Glomerular visceral epithelial cell (primary cell): ENCODE data around the gene ABHD17A.

ENCODE experiments used
- DNase-seq: peaks from one replicate; pipeline ENCODE4 v3.0.0-alpha.2; 2016; ENCODE audit errors: extremely low spot score

The ABHD17A gene

DNA sequence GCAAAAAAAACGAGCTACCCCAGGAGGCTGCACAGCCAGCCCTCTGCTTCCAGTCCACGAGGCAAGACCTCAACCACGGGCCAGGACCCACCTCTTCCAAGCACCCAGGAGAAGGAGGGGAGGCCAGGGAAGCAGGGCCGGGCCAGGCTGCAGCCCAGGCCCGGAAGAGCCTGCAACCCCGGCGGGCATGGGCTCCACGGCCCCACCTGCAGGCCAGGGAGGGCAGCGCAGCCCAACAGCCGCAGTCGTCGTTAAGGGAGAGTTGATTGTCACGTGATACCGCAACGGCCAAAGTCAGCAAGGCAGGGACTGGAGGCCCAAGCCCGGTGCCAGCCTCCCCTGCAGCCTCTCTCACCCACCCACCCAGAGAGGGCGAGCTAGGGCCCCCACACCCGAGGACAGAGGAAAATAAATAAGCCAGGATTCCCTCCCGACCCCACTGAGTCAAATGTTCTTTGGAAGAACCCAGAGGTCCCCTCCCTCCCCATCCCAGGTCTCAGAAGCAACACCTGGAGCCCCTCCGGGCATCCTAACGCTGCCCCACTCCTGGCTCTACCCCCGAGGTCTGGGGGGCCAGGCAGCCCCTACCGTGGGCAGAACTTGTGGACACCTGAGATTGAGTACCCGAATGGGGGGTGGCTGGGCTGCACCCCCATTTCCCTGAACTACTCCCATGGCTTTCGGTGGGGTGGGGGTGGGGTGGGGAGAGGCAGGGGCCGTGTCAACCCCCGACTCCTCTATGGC is 31.8 kb downstream of the ABHD17A start:
- DNase-seq = peak; percentile 85

DNA sequence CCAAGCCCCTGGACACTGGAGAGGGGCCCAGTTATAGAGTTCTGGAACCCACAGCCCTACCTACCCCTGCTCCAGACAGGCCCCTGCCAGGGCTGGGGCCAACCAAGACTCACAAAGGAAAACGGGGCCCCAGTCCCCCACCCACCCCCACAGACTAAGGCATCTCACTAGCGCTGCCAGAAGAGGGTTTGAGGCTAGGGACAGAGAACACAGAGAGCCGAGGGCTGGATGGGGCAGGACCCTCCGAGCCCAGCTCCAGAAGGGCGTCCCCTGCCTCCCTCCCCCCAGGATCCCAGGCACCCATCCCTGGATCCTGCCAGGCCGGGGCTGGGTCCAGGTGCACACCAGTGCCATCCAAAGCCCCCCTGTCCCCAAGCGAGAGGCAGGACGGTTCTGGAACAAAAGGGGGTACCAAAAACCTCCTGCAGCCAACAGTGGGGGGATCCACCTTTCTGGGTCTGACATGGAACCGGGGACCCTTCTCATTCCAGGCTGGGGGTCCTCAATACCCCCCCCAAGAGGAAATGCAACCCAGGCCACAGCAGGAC is 32.6 kb downstream of the ABHD17A start:
- DNase-seq = no peak

DNA sequence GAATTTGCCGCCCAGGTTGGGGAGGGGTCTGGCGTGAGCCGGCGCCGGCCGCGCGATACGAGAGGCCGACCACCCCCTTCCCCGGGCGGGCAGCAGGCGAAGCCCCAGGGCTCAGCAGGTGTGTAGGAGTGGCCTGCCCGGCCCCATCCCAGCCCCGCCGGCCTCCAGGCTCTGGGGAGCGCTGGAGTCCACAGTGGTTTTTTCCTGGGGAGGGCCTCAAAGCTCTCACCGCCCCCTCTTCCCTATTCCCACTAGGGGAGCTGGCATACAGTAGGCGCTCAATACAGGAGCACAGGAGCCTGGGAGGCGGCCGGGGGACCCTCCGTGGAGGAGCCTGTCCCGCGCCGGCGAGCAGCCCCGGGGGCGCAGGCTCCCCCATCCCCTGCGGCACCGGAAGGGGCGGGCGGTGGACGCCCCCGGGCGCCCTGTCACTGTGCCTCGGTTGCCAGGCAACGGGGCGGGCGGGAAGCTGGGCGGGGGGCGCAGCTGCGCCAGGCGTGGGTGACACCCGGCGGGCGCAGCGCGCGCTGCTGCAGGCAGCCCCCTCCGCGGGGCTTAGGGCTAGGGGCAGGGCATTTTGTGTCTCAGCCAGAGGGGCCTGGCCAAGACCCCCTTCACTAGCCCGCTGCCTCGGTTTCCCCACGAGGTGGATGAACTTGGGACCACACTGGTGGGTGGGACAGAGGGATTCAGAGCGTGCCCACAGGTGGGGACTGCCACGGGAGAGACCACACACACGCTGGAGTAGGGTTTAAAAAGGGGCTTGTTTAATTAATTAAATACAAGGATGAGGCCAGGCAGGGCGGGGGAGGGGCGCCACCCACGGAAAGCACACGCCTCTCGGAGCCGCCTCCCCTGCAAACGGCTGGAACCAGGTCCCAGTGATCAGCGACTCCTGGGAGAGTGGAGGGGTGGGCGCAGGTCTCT is 33.4 kb downstream of the ABHD17A start:
- DNase-seq = no peak

DNA sequence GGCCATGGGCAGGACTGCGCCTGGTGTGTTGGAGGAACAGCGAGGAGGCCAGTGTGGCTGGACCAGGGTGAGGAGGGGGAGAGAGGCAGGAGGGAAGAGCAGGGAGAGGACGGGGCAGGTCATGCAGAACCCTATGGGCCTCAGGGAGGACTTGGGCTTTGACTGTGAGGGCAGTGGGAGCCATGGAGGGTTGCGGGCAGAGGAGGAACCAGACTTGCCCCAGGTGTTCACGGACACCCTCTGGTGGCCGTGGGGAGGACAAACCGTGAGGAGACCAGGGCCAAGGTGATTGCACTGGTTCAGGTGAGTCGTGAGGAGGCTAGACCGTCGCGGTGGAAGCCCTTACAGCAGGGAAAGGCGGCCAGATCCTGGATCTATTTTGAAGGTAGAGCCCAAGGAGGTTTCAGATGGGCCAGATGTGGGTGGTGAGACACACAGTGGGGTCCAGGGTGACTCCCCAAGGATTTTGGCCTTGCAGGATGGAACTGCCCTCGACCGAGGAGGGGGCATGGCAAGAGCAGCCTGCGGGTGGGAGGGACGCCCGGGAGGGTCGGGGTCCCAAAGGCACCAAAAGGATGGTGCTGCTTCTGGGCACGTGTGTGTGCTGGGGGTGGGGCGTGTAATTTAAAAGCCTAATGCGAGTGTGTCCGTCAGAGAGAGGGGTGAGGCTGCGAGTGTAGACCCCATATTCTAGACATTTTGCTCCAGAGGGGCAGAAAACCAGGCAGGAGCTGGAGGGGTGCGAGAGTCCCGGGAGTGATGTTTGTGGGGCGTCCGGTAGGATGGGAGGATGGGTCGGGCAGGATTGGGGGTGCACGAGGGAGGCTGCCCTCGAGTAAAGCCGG is 34.3 kb downstream of the ABHD17A start:
- no peak for DNase-seq

DNA sequence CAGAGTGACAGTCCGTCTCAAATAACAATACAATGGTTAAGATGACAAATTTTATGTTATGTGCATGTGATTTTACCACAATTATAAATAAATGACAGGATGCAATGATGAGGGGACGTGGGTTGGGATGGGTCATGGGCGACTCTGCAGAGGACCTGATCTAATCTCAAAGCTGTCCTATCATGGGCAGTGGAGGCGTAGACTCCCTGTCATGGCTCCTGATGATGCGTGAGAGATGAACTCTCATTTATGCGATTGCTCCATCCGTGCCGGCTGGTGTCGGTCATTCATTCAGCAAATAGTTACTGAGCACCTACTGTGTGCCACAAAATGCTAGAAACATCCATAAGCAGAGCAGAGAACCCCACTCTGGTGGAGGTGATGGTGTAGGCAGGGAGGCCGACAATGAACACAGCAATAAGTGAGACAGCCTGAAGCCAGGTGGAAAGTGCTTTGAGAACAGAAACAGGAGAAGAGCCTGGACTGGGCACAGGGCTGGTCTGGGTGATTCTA is 35.4 kb downstream of the ABHD17A start:
- no peak for DNase-seq

DNA sequence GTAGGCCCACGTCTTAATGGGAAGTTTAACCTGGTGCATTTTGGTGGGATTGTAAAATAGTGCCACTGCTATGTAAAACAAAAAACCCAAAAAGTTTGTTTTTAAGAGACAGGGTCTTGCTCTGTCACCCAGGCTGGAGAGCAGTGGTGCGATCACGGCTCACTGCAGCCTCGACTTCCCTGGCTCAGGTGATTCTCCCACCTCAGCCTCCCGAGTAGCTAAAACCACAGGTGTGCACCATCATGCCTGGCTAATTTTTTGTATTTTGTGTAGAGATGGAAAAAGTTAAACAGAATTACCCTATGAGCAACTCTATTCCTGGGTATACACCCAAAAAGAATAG is 36.2 kb downstream of the ABHD17A start:
- no peak for DNase-seq

DNA sequence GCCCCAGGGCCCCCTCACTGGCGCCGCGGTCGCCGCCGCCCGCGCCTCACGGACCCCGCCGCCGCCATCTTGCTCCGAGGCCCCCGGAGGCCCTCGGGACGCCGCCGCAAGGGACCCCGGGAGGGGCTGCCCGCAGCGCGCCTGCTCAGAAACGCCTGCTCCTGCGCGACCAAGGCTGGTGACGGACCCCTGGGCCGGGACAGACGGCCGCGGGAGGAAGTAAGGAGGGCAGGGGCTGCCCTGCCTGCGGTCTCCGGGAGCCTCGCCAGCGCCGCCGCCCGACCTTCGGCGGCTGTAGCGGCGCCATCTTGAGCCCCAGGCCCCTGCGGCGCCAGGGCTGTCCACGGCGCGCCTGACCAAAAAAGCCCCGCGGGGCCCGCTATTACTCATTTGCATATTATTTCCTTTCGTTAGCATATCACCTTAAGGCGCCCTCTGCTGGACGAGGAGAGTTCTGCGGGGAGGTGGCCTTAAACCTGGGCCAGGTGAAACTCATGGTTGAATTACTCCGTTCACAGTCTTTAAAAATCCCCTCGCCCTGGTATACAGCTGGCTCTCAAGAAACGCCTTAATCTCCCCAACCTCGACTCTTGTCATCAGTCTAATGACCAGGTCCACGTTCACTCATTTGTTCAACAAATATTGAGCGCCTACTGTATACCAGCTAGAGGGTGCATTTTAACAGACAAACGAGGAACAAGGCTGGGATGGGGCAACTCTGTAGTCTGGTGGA is 36.7 kb downstream of the ABHD17A start, which contains the start of gene REXO1:
TSS of gene REXO1 (minus strand) at position 85 of the 733 bp plus-strand sequence. CDS start 125 bp downstream, outside the sequence.
- peak; percentile 97 for DNase-seq

DNA sequence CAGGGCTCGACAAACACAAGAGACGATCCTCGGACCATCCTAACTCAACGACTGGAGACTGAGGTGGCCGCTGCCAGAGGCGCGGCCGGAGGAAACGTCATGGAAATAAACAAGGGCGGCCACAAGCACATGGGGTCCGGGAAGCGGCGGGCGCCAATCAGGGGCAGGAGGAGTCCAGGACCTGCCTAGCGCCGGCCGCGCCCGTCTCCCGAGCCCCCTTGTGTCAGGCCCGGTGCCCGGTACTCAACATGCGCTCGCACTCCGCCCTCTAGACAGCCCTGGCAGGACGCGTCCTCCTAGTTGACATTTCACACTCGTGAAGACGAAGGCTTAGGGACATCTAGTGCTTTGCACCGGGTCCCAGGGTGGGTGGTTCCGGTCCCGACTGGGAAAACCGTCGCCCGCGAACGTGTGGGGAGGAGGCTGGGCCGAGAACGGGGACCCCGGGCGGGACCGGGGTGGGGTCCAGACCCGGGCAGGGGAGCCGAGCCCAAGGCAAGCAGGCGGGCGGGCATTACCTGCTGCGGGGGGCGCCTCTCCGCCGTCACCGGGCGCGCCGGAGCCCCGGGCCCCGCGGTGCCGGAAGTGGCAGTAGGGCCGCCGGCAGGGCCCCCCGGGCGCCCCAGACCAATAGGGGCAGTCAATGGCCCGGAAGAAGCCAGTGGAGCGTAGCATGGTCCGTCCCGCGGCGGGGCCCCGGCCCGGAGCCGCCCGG is 37.5 kb downstream of the ABHD17A start:
- peak; percentile 42 for DNase-seq

DNA sequence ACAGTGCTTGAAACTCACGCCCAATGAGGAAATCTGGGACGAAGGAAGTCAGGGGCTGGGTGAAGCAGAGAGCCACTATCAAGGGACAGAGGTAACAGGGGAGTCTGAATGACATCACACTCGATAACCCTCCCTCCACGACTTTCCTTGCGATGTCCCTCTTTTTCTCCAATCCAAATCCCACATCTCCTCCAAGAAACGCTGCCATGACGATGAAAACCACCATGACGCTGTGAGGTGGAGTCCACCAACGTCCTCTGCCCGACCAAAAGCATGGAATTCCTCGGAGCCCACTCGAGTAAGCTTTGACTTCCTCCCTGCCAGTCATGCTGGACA is 38.0 kb downstream of the ABHD17A start:
- DNase-seq = no peak

DNA sequence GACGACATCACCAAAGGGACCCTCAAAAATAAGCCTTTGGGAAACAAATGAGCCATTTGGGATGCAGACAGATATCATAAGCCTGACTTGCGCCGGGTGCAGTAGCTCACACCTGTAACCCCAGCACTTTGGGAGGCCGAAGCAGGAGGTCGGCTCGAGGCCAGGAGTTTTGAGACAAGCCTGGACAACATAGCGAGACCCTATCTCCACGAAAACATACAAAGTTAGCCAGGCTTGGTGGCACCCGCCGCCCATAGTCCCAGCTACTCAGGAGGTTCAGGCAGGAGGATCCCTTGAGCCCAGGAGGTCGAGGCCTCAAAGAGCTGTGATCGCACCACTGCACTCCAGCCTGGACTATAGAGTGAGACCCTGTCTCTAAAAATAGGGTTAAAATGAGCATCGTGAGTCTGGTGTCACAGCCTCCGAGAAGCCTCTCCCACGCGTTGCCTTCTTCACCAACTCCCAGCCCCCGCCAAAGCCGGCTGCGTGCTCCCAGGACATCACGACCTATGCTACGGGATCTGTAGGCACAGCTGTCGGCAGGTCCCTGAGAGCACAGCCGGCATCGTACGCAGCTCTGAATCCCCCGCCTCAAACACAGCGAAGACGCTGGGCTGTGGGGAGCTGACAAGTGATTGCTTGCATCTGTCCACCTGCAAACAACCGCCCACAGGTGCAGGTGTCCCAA is 38.6 kb downstream of the ABHD17A start:
- DNase-seq = no peak

DNA sequence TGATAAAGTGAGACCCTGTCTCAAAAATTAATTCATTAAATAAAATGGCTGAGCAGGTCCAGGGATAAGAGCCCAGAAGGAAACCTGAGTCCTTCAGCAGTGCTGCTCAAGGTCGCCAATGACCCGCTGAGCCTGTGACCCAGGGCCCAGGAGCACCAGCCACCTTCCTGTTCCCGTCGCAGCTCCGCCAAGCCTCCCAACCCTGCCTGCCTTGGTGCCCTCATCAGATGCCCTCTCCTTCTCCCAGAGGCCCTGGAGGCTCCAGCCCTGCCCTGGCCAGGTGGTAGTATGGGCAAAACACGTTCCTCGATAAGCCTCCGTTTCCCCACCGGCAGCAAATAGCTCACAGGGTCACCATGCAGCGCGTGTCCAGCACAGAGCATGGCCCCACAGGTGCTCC is 39.7 kb downstream of the ABHD17A start:
- DNase-seq = no peak

DNA sequence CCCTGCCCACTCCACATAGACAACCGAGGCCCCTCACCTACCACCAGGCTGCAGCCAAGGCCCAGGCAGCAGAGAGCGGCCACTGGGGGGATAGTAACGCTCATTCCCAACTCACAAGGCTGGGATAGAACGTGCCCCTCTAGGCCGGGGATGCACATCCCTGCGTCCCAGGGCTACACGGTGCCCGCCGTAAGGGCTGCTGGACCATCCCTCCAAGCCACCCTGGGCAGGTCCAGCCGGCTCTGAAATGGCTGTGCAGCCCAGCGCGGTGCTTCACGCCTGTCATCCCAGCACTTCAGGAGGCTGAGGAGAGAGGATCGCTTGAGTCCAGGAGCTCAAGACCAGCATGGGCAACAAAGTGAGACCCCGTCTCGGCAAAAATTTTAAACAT is 40.2 kb downstream of the ABHD17A start:
- DNase-seq = no peak

DNA sequence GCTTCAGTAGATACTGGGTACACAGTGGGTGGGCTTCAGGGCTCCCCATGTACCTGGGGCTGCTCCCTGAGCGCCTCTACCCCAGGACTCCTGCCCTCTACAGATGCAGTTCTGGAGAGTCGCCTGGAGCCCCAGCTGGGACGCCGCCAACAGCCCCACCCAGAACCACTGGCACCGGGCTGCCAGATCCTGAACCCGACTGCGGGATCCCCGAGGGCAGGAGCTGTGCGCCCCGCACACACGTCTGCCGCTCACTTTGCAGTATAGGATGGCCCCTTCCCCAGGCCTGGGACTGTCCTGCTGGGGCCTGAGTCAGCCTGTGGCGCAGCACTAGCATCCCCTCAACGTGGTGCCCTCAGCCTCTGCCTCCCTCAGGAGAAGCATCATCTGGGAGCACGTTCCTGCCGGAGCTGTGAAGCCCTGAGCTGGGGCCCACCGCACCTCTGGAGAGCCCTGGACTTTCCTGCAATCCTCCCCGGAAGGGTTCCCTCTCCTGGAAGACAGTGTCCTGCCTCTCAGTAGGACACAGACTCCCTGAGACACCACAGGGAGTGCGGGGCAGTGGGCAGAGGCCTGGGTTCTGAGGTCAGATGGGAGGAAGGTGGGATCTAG is 40.7 kb downstream of the ABHD17A start:
- no peak for DNase-seq

DNA sequence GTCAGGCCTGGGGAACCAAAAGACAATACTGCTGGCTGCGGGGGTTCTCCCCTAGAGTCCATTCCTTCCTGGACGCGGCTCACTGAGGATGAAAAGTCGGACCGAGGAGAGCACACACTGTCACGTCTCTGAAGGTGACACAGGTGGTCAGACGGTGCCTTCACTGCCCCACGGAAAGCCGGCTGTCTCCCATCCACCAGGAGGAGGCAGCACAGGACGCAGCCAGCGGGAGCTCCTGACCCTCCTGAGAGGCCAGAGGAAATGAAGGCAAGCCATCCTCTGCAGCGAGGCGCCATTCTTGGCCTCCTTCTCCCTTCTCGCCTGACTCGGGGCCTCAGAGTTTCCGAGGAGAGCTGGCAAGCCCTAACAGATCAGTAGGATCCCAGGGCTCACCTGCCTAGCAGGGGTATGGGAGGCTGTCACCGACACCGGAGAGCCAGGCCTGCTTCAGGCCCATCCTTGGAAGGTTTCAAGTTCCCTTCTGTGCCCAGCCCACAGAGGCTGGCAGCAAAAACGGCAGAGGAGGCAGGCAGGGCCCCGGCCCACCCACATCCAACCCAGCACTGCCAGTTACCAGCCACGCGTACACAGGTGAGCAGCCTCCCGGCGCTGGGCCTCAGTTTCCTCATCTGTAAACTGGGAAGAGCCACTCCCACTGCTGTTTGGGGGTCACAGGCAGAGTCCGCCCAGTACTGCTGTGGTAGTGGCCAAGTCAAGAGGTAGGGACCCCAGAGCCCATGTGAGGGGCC is 41.5 kb downstream of the ABHD17A start:
- no peak for DNase-seq

DNA sequence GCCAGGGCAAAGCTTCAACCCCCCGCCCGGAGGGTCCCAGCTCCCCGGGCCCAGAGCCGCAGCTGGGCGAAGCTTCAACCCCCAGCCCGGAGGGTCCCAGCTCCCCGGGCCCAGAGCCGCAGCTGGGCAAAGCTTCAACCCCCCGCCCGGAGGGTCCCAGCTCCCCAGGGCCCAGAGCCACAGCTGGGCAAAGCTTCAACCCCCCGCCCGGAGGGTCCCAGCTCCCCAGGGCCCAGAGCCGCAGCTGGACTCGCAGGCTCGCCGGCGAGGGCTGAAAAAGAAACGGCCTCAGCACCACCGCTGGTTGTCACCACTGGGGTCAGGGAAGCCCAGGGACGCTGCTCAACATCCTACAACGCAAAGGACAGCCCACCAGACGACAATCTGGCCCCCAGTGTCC is 42.2 kb downstream of the ABHD17A start:
- no peak for DNase-seq

DNA sequence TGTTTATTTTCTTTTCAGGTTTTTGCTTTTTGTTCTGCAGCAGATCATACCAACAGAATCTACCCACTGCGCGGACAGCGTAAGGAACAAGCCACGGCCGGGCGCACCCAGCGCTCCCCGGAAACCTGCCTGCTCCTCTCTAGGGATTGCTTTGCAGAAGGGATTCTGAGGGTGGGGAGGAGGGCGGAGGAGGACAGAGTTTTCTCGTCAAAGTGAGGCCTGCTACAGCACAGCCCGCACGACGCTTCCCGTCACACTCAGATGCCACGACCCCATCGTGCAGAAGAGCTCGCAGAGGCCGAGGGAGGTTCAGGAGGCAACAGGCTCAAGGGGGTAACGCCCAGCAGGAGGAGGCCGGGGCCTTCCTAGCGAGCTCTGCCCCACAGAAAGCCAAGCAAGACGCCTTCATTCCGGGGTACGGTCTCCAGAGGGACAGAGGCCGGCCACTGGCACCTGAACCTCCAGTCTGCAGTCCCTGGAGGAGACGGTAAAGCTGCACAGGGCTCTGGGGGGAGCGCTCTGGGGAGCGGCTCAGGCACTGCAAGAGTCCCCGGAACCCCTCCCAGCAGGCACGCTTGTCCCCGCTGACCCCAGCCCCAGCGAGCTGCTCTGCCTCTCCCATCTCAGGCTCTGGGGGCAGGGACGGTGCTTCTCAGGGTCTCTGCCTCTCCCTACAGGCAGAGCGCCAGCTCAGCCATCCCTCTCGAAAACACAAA is 43.9 kb downstream of the ABHD17A start:
- no peak for DNase-seq

DNA sequence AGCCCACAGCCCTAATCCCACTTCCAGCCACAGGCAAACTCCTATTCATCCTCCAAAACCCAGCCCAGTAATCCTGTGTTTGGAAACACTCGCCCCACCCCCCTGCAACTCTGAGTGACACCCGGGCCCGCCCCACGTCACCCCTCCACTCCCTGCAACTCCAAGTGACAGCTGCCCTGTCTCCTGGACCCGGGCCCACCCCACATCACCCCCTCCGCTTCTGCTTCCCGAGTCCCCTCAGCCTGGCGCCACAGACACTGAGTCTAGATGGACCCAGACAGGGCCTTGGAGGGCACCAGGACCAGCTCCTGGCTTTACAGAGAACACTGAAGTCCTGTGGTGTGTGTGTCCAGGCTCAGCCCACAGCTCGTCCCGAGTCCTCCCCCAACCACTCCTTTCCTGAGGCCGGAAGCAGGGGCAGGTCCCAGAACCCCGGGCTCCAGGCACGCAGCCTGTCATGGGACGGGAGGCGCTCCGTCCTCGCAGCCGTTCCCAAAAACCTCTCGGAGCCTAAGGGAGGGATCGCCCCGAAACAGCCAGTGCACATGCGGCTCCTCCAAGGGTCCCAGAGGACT is 44.7 kb downstream of the ABHD17A start:
- DNase-seq = no peak
